KBM-7 (cell line): ENCODE measurements around the gene ACO2.
"Not testable (repeated sequence)": the region's sequence is repeated elsewhere in the genome, so short reads cannot be mapped to it uniquely, and the experiment has no call there.

Source experiments
- DNase-seq: peaks from one replicate; pipeline ENCODE4 v3.0.0-alpha.2; 2015
- in situ Hi-C: fragments of 300-500 bp; cut with MboI; formaldehyde crosslinking; loops from 2 replicates; pipeline ENCODE4 v1.14.3; 2020; ENCODE audit warnings: low sequenced_read_pairs, low pct_unique_long_range_greater_than_20kb, mixed read lengths

ACO2 gene

GRCh38 chr22:41447435-41448188, 21.3 kb upstream of the ACO2 start:
- in situ Hi-C loops: no loop called here
- DNase-seq: peak; percentile 75

- in situ Hi-C loops: no loop called here
- DNase-seq: peak; percentile 99
Measured at GRCh38 chr22:41448189-41448808, 20.6 kb upstream of the ACO2 start.

GRCh38 chr22:41458161-41458728, 10.7 kb upstream of the ACO2 start:
- in situ Hi-C loops: no loop called here
- peak; percentile 69 for DNase-seq

- DNase-seq: no peak
- in situ Hi-C loops: no loop called here
Measured at GRCh38 chr22:41459431-41459830, 9.5 kb upstream of the ACO2 start.

- in situ Hi-C loops, DNase-seq: not testable (repeated sequence)
Measured at GRCh38 chr22:41460071-41460470, 8.8 kb upstream of the ACO2 start.

GRCh38 chr22:41461901-41462300, 7.0 kb upstream of the ACO2 start:
- in situ Hi-C loops: no loop called here
- no peak for DNase-seq

GRCh38 chr22:41469218-41469851, 418 bp downstream of the ACO2 start:
- no peak for DNase-seq
- in situ Hi-C loops: no loop called here

GRCh38 chr22:41470886-41471285, 2.0 kb downstream of the ACO2 start:
- no peak for DNase-seq
- in situ Hi-C loops: no loop called here

- no peak for DNase-seq
- in situ Hi-C loops: no loop called here
Measured at GRCh38 chr22:41471568-41471967, 2.7 kb downstream of the ACO2 start.

GRCh38 chr22:41474872-41475451, 6.0 kb downstream of the ACO2 start:
- DNase-seq: no peak
- in situ Hi-C loops: no loop called here

- DNase-seq: no peak
- in situ Hi-C loops: no loop called here
Measured at GRCh38 chr22:41478473-41478872, 9.6 kb downstream of the ACO2 start.

GRCh38 chr22:41478891-41479521, 10.1 kb downstream of the ACO2 start:
- DNase-seq: no peak
- in situ Hi-C loops: no loop called here

GRCh38 chr22:41479671-41480396, 10.9 kb downstream of the ACO2 start:
- in situ Hi-C loops: no loop called here
- DNase-seq: no peak

GRCh38 chr22:41480397-41480735, 11.4 kb downstream of the ACO2 start:
- in situ Hi-C loops: no loop called here
- DNase-seq: no peak

- DNase-seq: no peak
- in situ Hi-C loops: no loop called here
Measured at GRCh38 chr22:41481131-41481830, 12.4 kb downstream of the ACO2 start.

GRCh38 chr22:41481925-41482318, 13.0 kb downstream of the ACO2 start:
- DNase-seq: no peak

GRCh38 chr22:41482319-41482935, 13.5 kb downstream of the ACO2 start:
- peak; percentile 68 for DNase-seq
- in situ Hi-C loops: no loop called here

More at GRCh38 chr22:41481925-41482318, 13.0 kb downstream of the ACO2 start:
- in situ Hi-C loops: no loop called here

- in situ Hi-C loops: no loop called here
- no peak for DNase-seq
Measured at GRCh38 chr22:41485033-41485432, 16.1 kb downstream of the ACO2 start.
